Sigmoid colon (tissue), 4 donors: ENCODE measurements around the gene SNW1.

ENCODE experiments used
- POLR2A ChIP-seq, 2 donors: fragments of 450-650 bp; IDR thresholded peaks; one replicate each; pipeline ENCODE4 v1.6.1; 2016; ENCODE audit warnings: antibody characterized with exemption in 2 of 2, mild to moderate bottlenecking in 2 of 2, moderate library complexity in 2 of 2
- POLR2AphosphoS5 ChIP-seq, 4 donors: sonication (generic); formaldehyde crosslinking; IDR thresholded peaks; one replicate each; pipeline ENCODE4 v1.6.1; 2017; ENCODE audit warnings: antibody characterized with exemption in 4 of 4
- TF ChIP-seq, protein P1 (sequence below), 4 experiments: fragments of 450-650 bp in 3 of 4; fragments of 200-600 bp in 1 of 4; IDR thresholded peaks; one replicate each; pipeline ENCODE4 v1.5.1; 2016 to 2019; ENCODE audit warnings: antibody characterized with exemption in 4 of 4, mild to moderate bottlenecking in 3 of 4, moderate library complexity in 2 of 4

- TF ChIP-seq, protein P1, sequence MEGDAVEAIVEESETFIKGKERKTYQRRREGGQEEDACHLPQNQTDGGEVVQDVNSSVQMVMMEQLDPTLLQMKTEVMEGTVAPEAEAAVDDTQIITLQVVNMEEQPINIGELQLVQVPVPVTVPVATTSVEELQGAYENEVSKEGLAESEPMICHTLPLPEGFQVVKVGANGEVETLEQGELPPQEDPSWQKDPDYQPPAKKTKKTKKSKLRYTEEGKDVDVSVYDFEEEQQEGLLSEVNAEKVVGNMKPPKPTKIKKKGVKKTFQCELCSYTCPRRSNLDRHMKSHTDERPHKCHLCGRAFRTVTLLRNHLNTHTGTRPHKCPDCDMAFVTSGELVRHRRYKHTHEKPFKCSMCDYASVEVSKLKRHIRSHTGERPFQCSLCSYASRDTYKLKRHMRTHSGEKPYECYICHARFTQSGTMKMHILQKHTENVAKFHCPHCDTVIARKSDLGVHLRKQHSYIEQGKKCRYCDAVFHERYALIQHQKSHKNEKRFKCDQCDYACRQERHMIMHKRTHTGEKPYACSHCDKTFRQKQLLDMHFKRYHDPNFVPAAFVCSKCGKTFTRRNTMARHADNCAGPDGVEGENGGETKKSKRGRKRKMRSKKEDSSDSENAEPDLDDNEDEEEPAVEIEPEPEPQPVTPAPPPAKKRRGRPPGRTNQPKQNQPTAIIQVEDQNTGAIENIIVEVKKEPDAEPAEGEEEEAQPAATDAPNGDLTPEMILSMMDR (IDR thresholded peaks at IDR 0.05) = no peak
- TF ChIP-seq POLR2AphosphoS5 (IDR thresholded peaks at IDR 0.05) (no peak), POLR2A (IDR thresholded peaks at IDR 0.05) (no peak)
These were observed 44.8 kb upstream of the SNW1 start for GRCh38 chr14:77805706-77806105.
